H1 (cell line): Measurements from ENCODE around the gene SLC66A2. TPM values are rescaled to one million over a fixed set of nuclear protein-coding genes. Genes with fewer than 3 reads are reported as not detected.

ENCODE experiments used
- CTCF ChIA-PET: fragments of 300-600 bp; sonication (Branson Sonifier 250); formaldehyde crosslinking; loops from one replicate; lab custom pipeline; 2021; ENCODE audit not compliant: partially characterized antibody; lab: Charles Lee
- POLR2A ChIA-PET: fragments of 300-600 bp; sonication (Branson Sonifier 250); formaldehyde crosslinking; loops from one replicate; lab custom pipeline; 2021; ENCODE audit warnings: inconsistent platforms; ENCODE audit not compliant: partially characterized antibody; lab: Charles Lee
- DNase-seq, 2 experiments: peaks; one replicate each; pipeline versions ENCODE4 v3.0.0 to v3.0.0-alpha.2; 2010 to 2022; ENCODE audit warnings: low spot score in 2 of 2, low read depth in 1 of 2, mixed read lengths in 1 of 2
- FAIRE-seq: peaks from 2 replicates; lab custom pipeline; 2011; peaks lifted over from hg19 to GRCh38; lab: Jason Lieb, UNC
- H2AFZ ChIP-seq: 2 replicates; pipeline ENCODE4 v1.8.1; 2012; ENCODE audit warnings: low read length, inconsistent platforms
- H2AK5ac ChIP-seq: 2 replicates; pipeline ENCODE4 v1.6.1; 2013; ENCODE audit warnings: low read depth, low read length
- H2BK120ac ChIP-seq: replicated peaks from 2 replicates; pipeline ENCODE3; 2013; ENCODE audit warnings: low read depth, low read length, inconsistent platforms
- H2BK12ac ChIP-seq: 2 replicates; pipeline ENCODE4 v1.6.1; 2013; ENCODE audit warnings: low read depth, low read length
- H2BK15ac ChIP-seq: 2 replicates; pipeline ENCODE4 v1.6.1; 2013; ENCODE audit warnings: low read length
- H2BK20ac ChIP-seq: 2 replicates; pipeline ENCODE4 v1.6.1; 2013; ENCODE audit warnings: low read length
- H2BK5ac ChIP-seq: 2 replicates; pipeline ENCODE4 v1.6.1; 2013; ENCODE audit warnings: low read depth, low read length
- H3K14ac ChIP-seq: 2 replicates; pipeline ENCODE4 v1.6.1; 2013; ENCODE audit warnings: inconsistent platforms; ENCODE audit not compliant: insufficient read length
- H3K18ac ChIP-seq: 2 replicates; pipeline ENCODE4 v1.6.1; 2013; ENCODE audit warnings: low read length; ENCODE audit errors: extremely low read depth
- H3K23ac ChIP-seq: 2 replicates; pipeline ENCODE4 v1.6.1; 2013; ENCODE audit warnings: inconsistent platforms; ENCODE audit not compliant: insufficient read length
- H3K23me2 ChIP-seq: 2 replicates; pipeline ENCODE4 v1.6.1; 2013; ENCODE audit warnings: low read depth, low read length
- H3K27ac ChIP-seq: 2 replicates; pipeline ENCODE4 v1.6.1; 2011; ENCODE audit warnings: low read depth, low read length, inconsistent platforms
- H3K27me3 ChIP-seq, 4 experiments: replicated peaks in 1 of 4; 1 replicate in 1 of 4; 2 replicates in 3 of 4; pipeline versions ENCODE4 v1.6.1 to v1.8.1; 2011 to 2013; ENCODE audit warnings: low read length in 3 of 4, mild to moderate bottlenecking in 3 of 4, inconsistent platforms in 2 of 4, mixed read lengths in 2 of 4, moderate library complexity in 1 of 4; ENCODE audit not compliant: control insufficient read depth in 3 of 4, insufficient read depth in 3 of 4; ENCODE audit errors: extremely low read depth in 1 of 4
- H3K36me3 ChIP-seq, 4 experiments: 2 replicates each; pipeline versions ENCODE4 v1.6.1 to v1.8.1; 2011 to 2013; ENCODE audit warnings: mild to moderate bottlenecking in 4 of 4, low read length in 3 of 4, moderate library complexity in 2 of 4, control low read depth in 1 of 4, inconsistent platforms in 1 of 4; ENCODE audit not compliant: insufficient read depth in 4 of 4, control insufficient read depth in 2 of 4
- H3K4ac ChIP-seq: replicated peaks from 2 replicates; pipeline ENCODE3; 2013; ENCODE audit warnings: low read length, low read depth, mixed read lengths, inconsistent platforms; ENCODE audit not compliant: insufficient read length
- H3K4me1 ChIP-seq, 4 experiments: replicated peaks in 1 of 4; 1 replicate in 1 of 4; 2 replicates in 3 of 4; pipeline versions ENCODE4 v1.6.1 to v1.8.1; 2011 to 2013; ENCODE audit warnings: low read length in 3 of 4, inconsistent platforms in 2 of 4, mixed read lengths in 1 of 4; ENCODE audit not compliant: insufficient read depth in 4 of 4, control insufficient read depth in 3 of 4
- H3K4me2 ChIP-seq, 2 experiments: 2 replicates each; pipeline versions ENCODE4 v1.6.1 to v1.8.1; 2011 to 2013; ENCODE audit warnings: low read depth in 2 of 2, low read length in 2 of 2, control low read depth in 1 of 2, inconsistent platforms in 1 of 2, mild to moderate bottlenecking in 1 of 2; ENCODE audit not compliant: insufficient read depth in 1 of 2
- H3K4me3 ChIP-seq, 4 experiments: fragments of 200-600, 300-600 bp in 1 of 4; sonication (generic), shearing (Covaris generic), sonication (Bioruptor Twin) in 1 of 4; 2 replicates each; pipeline versions ENCODE4 v1.5.1 to v1.8.1; 2011 to 2016; ENCODE audit warnings: low read length in 4 of 4, low read depth in 3 of 4, control low read depth in 2 of 4, inconsistent platforms in 2 of 4, mild to moderate bottlenecking in 2 of 4, mixed read lengths in 1 of 4, moderate library complexity in 1 of 4; ENCODE audit not compliant: insufficient read depth in 2 of 4; ENCODE audit errors: extremely low read depth in 1 of 4
- H3K56ac ChIP-seq: replicated peaks from 2 replicates; pipeline ENCODE3; 2013; ENCODE audit warnings: low read depth, mild to moderate bottlenecking, mixed read lengths, low read length, inconsistent platforms; ENCODE audit not compliant: insufficient read length
- H3K79me1 ChIP-seq: 2 replicates; pipeline ENCODE4 v1.6.1; 2013; ENCODE audit warnings: low read depth, low read length, control low read depth
- H3K79me2 ChIP-seq, 2 experiments: 2 replicates each; pipeline versions ENCODE4 v1.6.1 to v1.8.1; 2012 to 2013; ENCODE audit warnings: low read length in 2 of 2, mild to moderate bottlenecking in 2 of 2, inconsistent platforms in 1 of 2; ENCODE audit not compliant: insufficient read depth in 2 of 2, control insufficient read depth in 1 of 2
- H3K9ac ChIP-seq, 4 experiments: replicated peaks in 1 of 4; 1 replicate in 1 of 4; 2 replicates in 3 of 4; pipeline versions ENCODE4 v1.6.1 to v1.8.1; 2011 to 2013; ENCODE audit warnings: low read depth in 3 of 4, low read length in 3 of 4, control low read depth in 2 of 4, mild to moderate bottlenecking in 2 of 4, moderate library complexity in 2 of 4, inconsistent platforms in 1 of 4; ENCODE audit errors: extremely low read depth in 1 of 4
- H3K9me3 ChIP-seq, 2 experiments: 2 replicates each; pipeline versions ENCODE4 v1.6.1 to v1.8.1; 2012 to 2013; ENCODE audit warnings: mild to moderate bottlenecking in 2 of 2, moderate library complexity in 2 of 2, control low read depth in 1 of 2, inconsistent platforms in 1 of 2, low read depth in 1 of 2, low read length in 1 of 2, mixed read lengths in 1 of 2; ENCODE audit not compliant: insufficient read depth in 2 of 2
- H4K20me1 ChIP-seq, 2 experiments: replicated peaks in 1 of 2; 2 replicates each; pipeline versions ENCODE3 to v1.8.1; 2011 to 2013; ENCODE audit warnings: inconsistent platforms in 2 of 2, low read length in 2 of 2, mild to moderate bottlenecking in 1 of 2; ENCODE audit not compliant: insufficient read depth in 2 of 2, control insufficient read depth in 1 of 2
- H4K5ac ChIP-seq: 2 replicates; pipeline ENCODE4 v1.6.1; 2013; ENCODE audit warnings: low read length, low read depth, mixed read lengths, inconsistent platforms; ENCODE audit not compliant: insufficient read length
- H4K8ac ChIP-seq: 2 replicates; pipeline ENCODE4 v1.8.0; 2013; ENCODE audit warnings: mild to moderate bottlenecking, moderate library complexity, low read length, inconsistent platforms; ENCODE audit not compliant: insufficient read depth; ENCODE audit errors: extremely low read depth
- H4K91ac ChIP-seq: replicated peaks from 2 replicates; pipeline ENCODE3; 2013; ENCODE audit warnings: low read length, mixed read lengths, inconsistent platforms; ENCODE audit not compliant: insufficient read length
- CEBPB ChIP-seq: IDR thresholded peaks from 2 replicates; pipeline ENCODE4 v1.6.1; 2012; ENCODE audit warnings: low read depth, low read length
- POLR2A ChIP-seq, 2 experiments: IDR thresholded peaks; 1 replicate in 1 of 2; 2 replicates in 1 of 2; pipeline ENCODE4 v1.6.1; 2011; ENCODE audit warnings: low read depth in 2 of 2, low read length in 2 of 2, mild to moderate bottlenecking in 2 of 2; ENCODE audit errors: control extremely low read depth in 1 of 2
- RAD21 ChIP-seq, 2 experiments: IDR thresholded peaks in 1 of 2; conservative IDR thresholded peaks in 1 of 2; 2 replicates each; pipeline ENCODE4 v1.6.1; 2011; ENCODE audit warnings: low read depth in 2 of 2, low read length in 2 of 2, improper control_type of control experiment in 1 of 2, inconsistent platforms in 1 of 2, mild to moderate bottlenecking in 1 of 2, moderate library complexity in 1 of 2
- RBBP5 ChIP-seq: IDR thresholded peaks from 2 replicates; pipeline ENCODE4 v1.7.1; 2012; ENCODE audit warnings: low read depth, mild to moderate bottlenecking, inconsistent platforms, low read length, moderate library complexity, borderline replicate concordance
- SIN3A ChIP-seq, 2 experiments: IDR thresholded peaks in 1 of 2; conservative IDR thresholded peaks in 1 of 2; 2 replicates each; pipeline ENCODE4 v1.6.1; 2011 to 2012; ENCODE audit warnings: low read length in 2 of 2, improper control_type of control experiment in 1 of 2, low read depth in 1 of 2, mild to moderate bottlenecking in 1 of 2
- WGBS, 2 experiments: shearing (Covaris generic) in 1 of 2; methylation state at CpG; one replicate each; pipeline versions ENCODE4 v1.1.6 to v1.1.7; 2013 to 2015; ENCODE audit warnings: low lambda C conversion rate in 2 of 2, mixed read lengths in 2 of 2, inconsistent platforms in 1 of 2, low coverage in 1 of 2, missing lambda C conversion rate in 1 of 2; ENCODE audit not compliant: insufficient replicate concordance in 2 of 2, insufficient coverage in 1 of 2, insufficient read length in 1 of 2; ENCODE audit errors: extremely low coverage in 1 of 2, missing lambda C conversion rate in 1 of 2; 5-methylcytosine and 5-hydroxymethylcytosine counted together
- polyA plus RNA-seq, 7 experiments: library from polyadenylated mRNA; depleted of rRNA in 3 of 7; stranded (reverse) in 5 of 7; unstranded in 2 of 7; fragments of >200 nt in 5 of 7; fragments of 200-250 nt in 2 of 7; gene quantifications; 1 replicate in 5 of 7; 2 replicates in 1 of 7; 4 replicates in 1 of 7; pipeline versions ENCODE4 v1.2.1 to v1.2.3, GENCODE V29; 2011 to 2013; ENCODE audit warnings: missing spikeins in 2 of 7, mixed read lengths in 2 of 7
- total RNA-seq: library from RNA; stranded (reverse); fragmentation: NEBNext Ultra II Directional; extraction: Animal tissue kit (Norgen Biotek cat#: 25700); gene quantifications from 2 replicates; pipeline ENCODE4 v1.2.1, GENCODE V29; 2021
- TF ChIP-seq, protein P1 (sequence below): IDR thresholded peaks from 2 replicates; pipeline ENCODE4 v1.6.1; 2012; ENCODE audit warnings: low read length, inconsistent platforms

The SLC66A2 gene
- total and polyA plus RNA-seq, 2 of the 8 experiments (the other 6 are each of a cell fraction or from before 2014, with no cell fraction given) = 15.0 to 18.9 TPM

DNA sequence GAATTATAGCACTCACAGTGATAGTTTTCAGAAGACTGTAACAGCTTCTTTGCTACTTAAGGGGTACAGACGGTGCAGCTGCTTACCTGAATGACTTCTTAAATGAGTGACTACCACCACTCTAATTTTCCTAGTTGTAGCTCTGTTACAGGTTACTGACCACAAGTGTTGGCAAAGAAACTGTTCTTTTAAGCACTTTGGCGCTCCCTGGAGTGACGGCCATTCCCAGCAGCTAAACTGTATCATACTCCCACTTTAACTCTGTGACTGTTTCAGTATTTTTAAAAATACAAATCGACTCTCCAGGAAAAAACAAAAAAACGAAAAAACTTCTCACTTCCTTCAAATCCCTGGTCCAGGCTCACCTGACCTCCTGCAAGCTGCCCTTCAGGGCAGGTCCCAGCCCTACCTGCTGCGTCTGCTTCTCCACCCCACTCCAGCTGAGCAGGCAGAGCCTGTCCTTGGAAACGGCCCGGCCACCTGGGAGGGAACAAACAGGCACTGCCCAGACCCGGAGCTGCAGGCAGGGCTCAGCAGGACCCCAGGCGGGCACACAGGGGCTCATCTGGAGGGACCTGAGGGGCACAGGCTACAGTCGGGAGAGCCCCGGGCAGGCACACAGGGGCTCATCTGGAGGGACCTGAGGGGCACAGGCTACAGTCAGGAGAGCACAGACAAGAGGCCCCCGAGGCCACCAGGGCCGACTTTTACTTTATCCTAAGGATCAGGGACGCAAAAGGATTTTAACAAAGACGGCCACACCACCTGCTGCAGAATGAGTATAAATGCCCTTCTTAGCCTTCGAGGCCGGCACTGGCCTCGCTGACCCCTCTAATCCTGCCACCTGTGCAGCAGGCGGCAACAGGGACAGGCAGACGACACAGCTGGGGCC, 24.5 kb downstream of the SLC66A2 start:
- Histone ChIP-seq H3K4me3 (no peak overlapping the region), H4K8ac (no peak overlapping the region), H4K20me1 (peaks cover 0 to 5% of the 10 kb centered on the region in 2 experiments), H3K79me1 (no peaks in the 10 kb centered on the region; the same call in 1 of the 2 replicates), H3K4me1 (no peaks in the 10 kb centered on the region; a peak in 2 of 7 replicates), H3K23me2 (0 out of 2 replicates have a peak, but pooled peaks cover 2% of the 10 kb centered on the region), H2BK5ac (no peak overlapping the region), H3K27ac (no peak overlapping the region), H2AK5ac (no peak overlapping the region), H2BK120ac (no peak overlapping the region), H2AFZ (no peak overlapping the region), H4K5ac (no peak overlapping the region), H2BK15ac (no peak overlapping the region), H2BK12ac (no peak overlapping the region), H3K18ac (no peak overlapping the region), H3K14ac (no peak overlapping the region), H3K9ac (no peak overlapping the region), H3K27me3 (no peaks in the 10 kb centered on the region), H3K9me3 (peaks cover 3 to 14% of the 10 kb centered on the region in 2 experiments; a peak in 2 of 4 replicates), H3K4me2 (no peak overlapping the region), H3K56ac (no peak overlapping the region), H3K23ac (no peak overlapping the region), H2BK20ac (no peak overlapping the region), H3K36me3 (no peaks in the 10 kb centered on the region; a peak in 1 of 8 replicates), H3K79me2 (peaks cover 0 to 3% of the 10 kb centered on the region in 2 experiments; a peak in 2 of 4 replicates), H4K91ac (no peak overlapping the region), H3K4ac (no peak overlapping the region)
- DNase-seq = peak in 1 of 2 experiments; percentile 46
- POLR2A ChIA-PET = interaction anchor here (0.6 kb wide), 1 partner anchor 62 kb away, joined by 3 read pairs; no protein-coding TSS in a partner anchor
- CTCF ChIA-PET = interaction anchor here (0.6 to 1.3 kb wide), 4 partner anchors 52 to 327 kb away, joined by 3 to 4 read pairs (median 4); no protein-coding TSS in a partner anchor
- TF ChIP-seq SIN3A (conservative IDR thresholded peaks at IDR 0.05 in 1 of 2, IDR thresholded peaks at IDR 0.05 in 1 of 2; ENCODE audit: low read depth in 1 of 2, low read length in 2 of 2) (no peak), POLR2A (IDR thresholded peaks at IDR 0.05; ENCODE audit: control extremely low read depth in 1 of 2, low read depth in 2 of 2, low read length in 2 of 2) (no peak), CEBPB (no peak), RAD21 (IDR thresholded peaks at IDR 0.05 in 1 of 2, conservative IDR thresholded peaks at IDR 0.05 in 1 of 2; ENCODE audit: low read depth in 2 of 2, low read length in 2 of 2) (peak in 1 of 2 experiments; percentile 10; a peak in 1 of 4 replicates), RBBP5 (no peak)
- TF ChIP-seq, protein P1, sequence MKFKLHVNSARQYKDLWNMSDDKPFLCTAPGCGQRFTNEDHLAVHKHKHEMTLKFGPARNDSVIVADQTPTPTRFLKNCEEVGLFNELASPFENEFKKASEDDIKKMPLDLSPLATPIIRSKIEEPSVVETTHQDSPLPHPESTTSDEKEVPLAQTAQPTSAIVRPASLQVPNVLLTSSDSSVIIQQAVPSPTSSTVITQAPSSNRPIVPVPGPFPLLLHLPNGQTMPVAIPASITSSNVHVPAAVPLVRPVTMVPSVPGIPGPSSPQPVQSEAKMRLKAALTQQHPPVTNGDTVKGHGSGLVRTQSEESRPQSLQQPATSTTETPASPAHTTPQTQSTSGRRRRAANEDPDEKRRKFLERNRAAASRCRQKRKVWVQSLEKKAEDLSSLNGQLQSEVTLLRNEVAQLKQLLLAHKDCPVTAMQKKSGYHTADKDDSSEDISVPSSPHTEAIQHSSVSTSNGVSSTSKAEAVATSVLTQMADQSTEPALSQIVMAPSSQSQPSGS = no peak
- WGBS, 2 experiments = 78% methylated on average over 20 of the region's 21 CpGs; no CpG with 5 or more reads in 1 of the 2 experiments
- FAIRE-seq = no peak
